Dendritic cell treated with granulocyte-macrophage colony-stimulating factor and Interleukin-4, amounts not matched to agents 40 ng/mL and 50 ng/mL, for 4 days (primary cell): ENCODE results near the gene AP1G2.
A peak's percentile ranks its signal among the peaks of the same experiment; 100 is the strongest.

Experiments used
- H3K27ac Mint-ChIP-seq: one replicate; pipeline ENCODE4 v1.8.0; 2022; ENCODE audit warnings: mild to moderate bottlenecking, mixed read lengths
- H3K27me3 Mint-ChIP-seq: one replicate; pipeline ENCODE4 v1.8.0; 2022; ENCODE audit warnings: mild to moderate bottlenecking, mixed read lengths
- H3K36me3 Mint-ChIP-seq: one replicate; pipeline ENCODE4 v1.8.0; 2022; ENCODE audit warnings: low read depth, mixed read lengths
- H3K4me1 Mint-ChIP-seq: one replicate; pipeline ENCODE4 v1.8.0; 2022; ENCODE audit warnings: low read depth, mixed read lengths
- H3K4me3 Mint-ChIP-seq: one replicate; pipeline ENCODE4 v1.8.0; 2022; ENCODE audit warnings: mild to moderate bottlenecking, moderate library complexity, mixed read lengths
- H3K9me3 Mint-ChIP-seq: one replicate; pipeline ENCODE4 v1.8.0; 2022; ENCODE audit warnings: mixed read lengths
- intact Hi-C: fragments of 100-400 bp; cut with micrococcal nuclease; formaldehyde crosslinking; loops from one replicate; pipeline ENCODE4 v1.15.0; 2022

Gene AP1G2

DNA sequence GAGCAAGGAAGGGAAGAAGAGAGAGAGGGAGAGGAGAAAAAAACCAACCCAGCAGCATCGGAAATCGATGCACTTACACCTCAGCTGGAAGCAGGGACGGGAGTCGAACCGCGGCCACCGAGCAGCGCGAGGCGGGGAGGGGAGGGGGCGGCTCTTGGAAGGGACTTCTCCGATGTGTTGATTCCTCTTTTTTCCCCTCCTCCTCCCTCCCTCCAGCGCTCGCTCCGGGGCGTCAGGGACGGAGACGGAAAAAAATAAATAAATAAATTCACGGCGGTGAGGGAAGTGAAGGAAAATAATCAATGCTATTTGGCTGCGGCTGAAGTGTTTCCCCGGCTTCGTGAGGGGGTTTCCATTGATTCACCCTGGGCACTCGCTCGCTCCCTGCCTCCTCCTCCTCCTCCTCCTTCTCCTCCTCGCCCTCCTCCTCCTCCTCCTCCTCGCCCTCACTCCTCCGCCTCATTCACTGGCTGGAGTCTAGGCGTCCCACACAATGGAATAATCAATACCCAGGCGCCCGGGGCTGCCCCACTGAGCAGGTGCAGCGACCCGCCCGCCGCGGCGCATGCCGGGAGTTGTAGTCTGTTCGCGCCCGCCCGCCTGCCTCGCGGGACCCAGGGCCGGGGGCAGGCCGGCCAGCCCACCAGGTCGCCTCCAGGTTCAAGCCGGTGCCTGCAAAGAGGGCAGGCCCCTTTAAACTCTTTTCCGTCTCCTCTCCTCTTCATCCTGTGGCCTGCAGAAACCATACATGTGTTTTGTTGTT is 16.1 kb downstream of the AP1G2 start, which contains the start of gene ZFHX2:
Gene ZFHX2 (minus strand): TSS at position 500 of the 763 bp plus-strand sequence. CDS start 16,440 bp downstream, outside the sequence.
- H3K9me3 Mint-ChIP-seq, result no peaks in the 10 kb centered on the region
- H3K27ac Mint-ChIP-seq, result no peak within 1 kb of the TSS
- H3K36me3 Mint-ChIP-seq, result peaks cover 8% of the 10 kb centered on the region
- no peak within 1 kb of the TSS for H3K4me3 Mint-ChIP-seq
- no peaks in the 10 kb centered on the region for H3K27me3 Mint-ChIP-seq
- intact Hi-C loops, result no loop called here
- H3K4me1 Mint-ChIP-seq, result peaks cover 17% of the 10 kb centered on the region

DNA sequence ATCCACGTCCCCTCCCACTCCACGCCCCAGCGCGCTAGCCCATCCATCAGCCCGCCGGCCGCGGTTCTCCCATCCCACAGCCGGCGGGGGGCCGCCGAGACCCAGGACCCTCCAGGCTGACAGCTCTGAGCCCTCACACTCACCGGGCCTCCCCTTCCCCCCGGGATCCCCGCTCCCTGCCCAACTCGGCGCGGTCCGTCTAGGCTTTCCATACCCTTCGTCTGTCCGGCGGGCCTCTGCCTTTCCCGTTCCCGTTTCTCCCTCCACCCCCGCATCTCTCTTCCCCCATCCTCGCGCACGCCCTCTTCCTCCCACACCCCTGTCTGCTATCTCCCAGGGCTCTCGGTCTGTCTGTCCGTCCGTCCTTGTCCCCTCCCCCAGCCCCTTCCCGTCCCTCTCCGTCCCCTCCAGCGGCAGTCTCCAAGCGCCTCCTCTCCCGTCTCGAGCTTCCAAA is 16.8 kb downstream of the AP1G2 start:
- peaks cover 13% of the 10 kb centered on the region for H3K4me1 Mint-ChIP-seq
- no peak overlapping the region for H3K4me3 Mint-ChIP-seq
- no peaks in the 10 kb centered on the region for H3K9me3 Mint-ChIP-seq
- H3K27me3 Mint-ChIP-seq, result no peaks in the 10 kb centered on the region
- intact Hi-C loops, result no loop called here
- no peak overlapping the region for H3K27ac Mint-ChIP-seq
- peaks cover 2% of the 10 kb centered on the region for H3K36me3 Mint-ChIP-seq

DNA sequence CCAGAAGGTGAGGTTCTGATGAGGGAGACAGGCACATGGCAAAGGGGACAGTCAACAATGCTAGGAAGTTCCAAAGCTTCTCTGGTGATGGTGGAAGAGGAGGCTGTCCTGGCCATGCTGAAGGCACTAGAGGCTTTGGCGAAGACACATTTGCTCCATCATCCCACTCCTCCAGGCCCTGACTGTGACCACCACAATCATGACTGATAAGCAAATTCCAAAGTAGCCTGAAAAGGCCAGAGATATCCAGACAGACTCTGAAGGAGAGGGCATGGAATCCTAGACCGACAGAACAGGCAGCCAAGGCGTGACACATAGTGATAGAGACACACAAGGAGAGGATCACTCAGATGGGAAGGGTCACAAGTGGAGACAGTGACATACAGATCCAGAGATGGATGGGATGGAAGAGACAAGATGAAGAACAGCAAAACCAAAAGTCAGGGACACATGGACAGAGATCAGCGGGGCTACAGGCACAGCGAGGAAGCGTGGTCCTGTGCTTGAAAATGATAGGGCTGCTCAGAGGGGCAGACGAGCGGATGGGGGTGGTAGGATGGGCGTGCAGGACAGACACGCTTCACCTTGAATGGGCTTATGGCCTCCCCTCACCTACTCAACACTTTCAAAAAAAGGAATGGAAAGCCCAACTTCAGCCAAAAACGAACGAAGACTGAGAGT is 17.3 kb downstream of the AP1G2 start:
- no peak overlapping the region for H3K4me3 Mint-ChIP-seq
- no peaks in the 10 kb centered on the region for H3K36me3 Mint-ChIP-seq
- intact Hi-C loops, result no loop called here
- H3K27ac Mint-ChIP-seq, result no peak overlapping the region
- H3K4me1 Mint-ChIP-seq, result peaks cover 15% of the 10 kb centered on the region
- no peaks in the 10 kb centered on the region for H3K9me3 Mint-ChIP-seq
- H3K27me3 Mint-ChIP-seq, result peaks cover 2% of the 10 kb centered on the region

DNA sequence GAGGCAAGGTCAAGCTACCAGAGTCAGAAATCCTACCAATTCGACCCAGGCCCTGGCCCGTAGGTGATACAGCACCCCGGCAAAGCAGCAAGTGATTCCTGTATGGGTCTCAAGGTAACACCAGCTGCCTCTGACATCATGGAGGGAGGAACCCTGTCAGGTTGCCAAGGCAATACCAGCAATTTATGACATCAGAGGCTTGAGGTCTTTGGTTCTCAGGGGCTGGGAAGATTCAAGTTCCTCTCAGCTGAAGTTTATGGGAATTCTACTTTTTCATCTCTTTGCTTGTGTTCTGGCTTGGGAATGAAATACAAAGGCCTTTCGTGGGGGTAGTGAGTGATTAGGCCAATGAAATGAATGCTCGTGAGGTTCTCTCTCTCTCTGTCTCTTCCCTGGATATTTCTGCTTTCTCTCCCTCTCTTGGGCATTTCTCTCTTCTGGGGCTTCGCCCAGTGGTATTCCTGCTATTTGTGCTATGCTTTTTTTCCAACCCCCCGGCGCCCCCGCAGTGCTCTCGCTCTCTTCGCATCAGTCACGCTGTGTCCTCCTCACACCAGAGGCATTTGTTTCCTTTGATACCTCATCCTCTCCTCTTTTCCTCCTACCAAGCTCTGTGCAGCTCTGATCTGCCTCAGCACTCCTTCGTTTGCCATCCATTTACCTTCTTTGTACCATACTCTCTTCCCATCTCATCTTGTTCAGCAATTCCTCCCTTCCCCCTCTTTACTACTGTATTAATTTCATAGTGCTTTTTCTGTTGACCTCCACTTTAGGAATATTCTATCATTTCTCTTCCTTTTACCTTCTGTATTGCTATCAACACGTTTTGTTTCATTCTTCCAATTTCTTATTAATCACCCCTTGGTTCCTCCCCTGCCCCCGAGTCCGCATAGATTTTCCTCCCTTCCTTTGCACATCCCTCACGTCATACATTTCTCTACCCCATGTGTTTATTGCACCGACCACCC is 19.0 kb downstream of the AP1G2 start:
- H3K4me1 Mint-ChIP-seq, result peaks cover 22% of the 10 kb centered on the region
- H3K27me3 Mint-ChIP-seq, result peaks cover 2% of the 10 kb centered on the region
- intact Hi-C loops, result no loop called here
- no peaks in the 10 kb centered on the region for H3K36me3 Mint-ChIP-seq
- no peaks in the 10 kb centered on the region for H3K9me3 Mint-ChIP-seq
- H3K27ac Mint-ChIP-seq, result no peak overlapping the region
- H3K4me3 Mint-ChIP-seq, result no peak overlapping the region

DNA sequence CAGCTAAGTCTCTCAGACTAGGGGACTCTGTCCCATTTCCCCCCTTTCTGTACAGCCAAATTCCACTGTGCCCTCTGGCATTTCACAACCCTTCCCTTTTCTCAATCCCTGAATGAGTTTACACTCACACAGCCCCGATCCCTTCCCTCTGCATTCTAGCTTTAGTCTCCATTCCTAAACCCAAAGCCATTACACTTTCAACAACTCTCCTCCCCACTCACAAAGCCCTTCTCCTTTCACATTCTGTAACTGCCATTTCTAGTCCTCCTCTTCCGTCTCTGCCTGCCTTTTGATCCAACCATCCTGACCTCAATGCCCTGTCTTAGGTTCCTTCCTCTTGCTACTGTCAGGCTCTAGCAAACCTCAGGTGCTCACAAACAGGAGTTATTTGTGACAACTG is 19.7 kb downstream of the AP1G2 start:
- H3K36me3 Mint-ChIP-seq, result no peaks in the 10 kb centered on the region
- peaks cover 2% of the 10 kb centered on the region for H3K27me3 Mint-ChIP-seq
- intact Hi-C loops, result no loop called here

DNA sequence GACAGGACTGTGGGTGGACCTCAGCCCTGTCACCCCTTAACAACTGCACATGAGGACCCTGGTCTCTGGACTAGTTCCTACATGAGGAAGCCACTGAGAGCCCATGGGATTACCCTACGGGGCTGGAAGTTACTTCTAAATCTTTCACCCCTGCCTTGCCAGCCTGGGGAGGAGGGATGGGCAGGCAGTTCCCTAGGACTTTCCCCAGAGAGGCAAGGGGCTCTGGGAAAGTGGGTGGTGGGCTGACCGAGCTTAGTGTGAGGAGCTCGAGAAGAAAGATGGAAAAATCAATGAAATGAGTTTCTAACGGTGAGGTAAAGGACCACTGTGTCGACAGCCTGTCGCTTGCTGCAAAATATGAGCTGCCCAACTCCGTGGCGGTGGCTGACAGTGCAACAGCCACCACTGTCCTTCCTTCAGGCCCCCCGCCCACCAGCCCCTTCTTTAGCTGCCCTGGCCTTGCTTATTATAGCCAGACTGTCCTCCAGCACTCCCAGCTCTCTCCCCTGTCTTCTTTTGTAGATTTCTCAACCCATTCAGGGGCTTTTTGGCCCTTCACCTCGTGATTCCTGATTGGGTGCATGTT is 21.0 kb downstream of the AP1G2 start:
- no peak overlapping the region for H3K4me3 Mint-ChIP-seq
- intact Hi-C loops, result no loop called here
- no peak overlapping the region for H3K27ac Mint-ChIP-seq
- peaks cover 15% of the 10 kb centered on the region for H3K4me1 Mint-ChIP-seq
- no peaks in the 10 kb centered on the region for H3K9me3 Mint-ChIP-seq
- H3K27me3 Mint-ChIP-seq, result peaks cover 2% of the 10 kb centered on the region
- no peaks in the 10 kb centered on the region for H3K36me3 Mint-ChIP-seq

More for the DNA sequence above, 19.7 kb downstream of the AP1G2 start:
- H3K4me1 Mint-ChIP-seq, result peaks cover 22% of the 10 kb centered on the region
- no peak overlapping the region for H3K27ac Mint-ChIP-seq
- H3K9me3 Mint-ChIP-seq, result no peaks in the 10 kb centered on the region
- H3K4me3 Mint-ChIP-seq, result no peak overlapping the region

DNA sequence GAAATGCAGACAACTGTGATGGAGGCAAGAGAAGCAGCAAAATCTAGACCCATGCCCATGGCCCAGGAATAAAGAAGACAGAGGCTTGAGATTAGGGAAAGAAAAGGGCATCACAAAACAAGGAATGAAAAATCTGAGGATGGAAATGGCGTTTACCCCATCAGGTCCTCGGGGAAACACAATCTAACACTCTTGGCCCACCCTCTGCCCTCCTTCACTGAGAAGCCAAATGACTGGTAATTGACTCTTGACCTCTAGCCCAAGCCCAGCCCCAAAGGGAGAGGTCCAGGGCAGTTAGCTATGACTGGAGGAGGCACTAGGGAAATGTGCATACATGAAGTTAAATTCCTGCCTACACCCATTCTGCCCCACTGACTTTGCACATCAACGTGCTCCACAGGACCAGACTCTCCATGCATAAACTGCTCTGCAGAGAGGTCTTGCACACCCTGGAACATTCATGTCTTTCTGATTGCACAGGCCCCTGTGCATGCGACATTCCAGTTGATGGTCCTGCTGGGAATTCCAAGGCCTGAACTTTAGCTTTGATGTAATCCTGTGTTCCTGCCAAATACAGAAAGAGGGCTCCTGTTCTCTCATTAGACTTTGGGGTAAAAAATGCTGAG is 21.7 kb downstream of the AP1G2 start:
- no peaks in the 10 kb centered on the region for H3K9me3 Mint-ChIP-seq
- H3K27ac Mint-ChIP-seq, result peak overlapping the region; percentile 15
- peaks cover 15% of the 10 kb centered on the region for H3K4me1 Mint-ChIP-seq
- H3K4me3 Mint-ChIP-seq, result no peak overlapping the region
- intact Hi-C loops, result no loop called here
- H3K27me3 Mint-ChIP-seq, result peaks cover 2% of the 10 kb centered on the region
- no peaks in the 10 kb centered on the region for H3K36me3 Mint-ChIP-seq

DNA sequence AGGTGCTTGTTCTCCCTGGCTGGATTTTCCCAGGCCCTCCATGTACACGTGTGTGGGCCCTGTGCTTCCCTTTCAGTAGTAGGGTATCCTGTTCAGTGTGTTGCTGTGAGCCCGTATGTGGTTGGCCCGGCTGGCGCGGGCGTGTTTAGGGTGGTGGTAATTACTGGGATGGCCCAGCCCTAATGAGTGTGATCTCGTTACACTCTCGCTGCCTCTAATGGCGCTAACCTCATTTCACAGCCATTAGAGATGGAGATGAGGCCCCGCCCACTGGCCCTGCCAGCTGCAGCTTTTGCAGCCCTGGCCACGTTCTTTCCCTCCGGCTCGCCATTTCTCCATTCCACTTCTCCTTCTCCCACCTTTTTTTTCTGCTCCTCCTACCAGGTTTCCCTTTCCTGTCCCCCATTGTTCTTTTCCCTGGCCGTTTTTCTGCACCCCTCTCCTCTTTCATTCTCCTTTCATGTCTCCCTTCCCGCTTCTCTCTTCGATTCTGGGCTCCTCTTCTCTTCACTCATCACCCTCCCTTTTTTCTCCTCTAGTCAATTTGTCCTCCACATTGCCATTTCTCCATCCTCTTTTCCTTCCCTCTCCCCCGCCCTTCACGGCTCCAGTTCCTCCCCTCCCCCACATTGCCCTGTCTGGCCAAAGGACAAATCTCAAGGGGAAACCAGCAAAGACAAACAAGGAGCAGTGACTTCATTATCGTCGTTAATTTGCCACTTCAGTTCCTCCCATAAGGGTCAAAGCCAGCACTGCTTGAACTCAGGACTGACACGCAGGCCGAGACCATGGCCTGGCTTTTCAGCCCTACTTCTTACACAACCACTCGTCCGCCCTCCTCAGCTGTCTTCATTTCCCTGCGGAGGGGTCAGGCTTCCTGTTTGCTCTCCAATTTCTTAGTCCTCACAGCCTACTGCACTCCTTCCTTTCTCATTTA is 22.8 kb downstream of the AP1G2 start:
- H3K27ac Mint-ChIP-seq, result peak overlapping the region; percentile 15
- intact Hi-C loops, result no loop called here

DNA sequence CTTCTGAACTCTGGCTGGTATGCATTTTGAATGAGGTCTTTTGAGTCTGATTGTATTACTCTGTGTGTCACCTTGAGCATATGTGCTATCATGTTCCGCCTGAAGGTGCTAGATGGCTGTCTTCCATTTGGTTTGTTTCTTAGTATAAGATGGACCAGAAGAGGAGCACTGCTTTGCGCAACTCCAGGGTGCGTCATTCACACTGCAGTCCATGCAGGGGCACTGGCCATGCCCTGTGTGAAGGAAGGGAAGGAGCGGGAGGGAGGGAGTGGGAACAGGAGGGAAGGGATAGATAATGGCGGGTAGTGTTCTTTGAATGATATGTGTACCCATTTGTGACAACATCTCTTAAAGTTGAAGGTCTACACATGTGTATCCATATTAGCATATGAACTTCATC is 24.2 kb downstream of the AP1G2 start:
- peaks cover 20% of the 10 kb centered on the region for H3K4me1 Mint-ChIP-seq
- H3K9me3 Mint-ChIP-seq, result no peaks in the 10 kb centered on the region
- no peaks in the 10 kb centered on the region for H3K36me3 Mint-ChIP-seq
- intact Hi-C loops, result no loop called here
- no peak overlapping the region for H3K27ac Mint-ChIP-seq
- H3K27me3 Mint-ChIP-seq, result peaks cover 4% of the 10 kb centered on the region
- H3K4me3 Mint-ChIP-seq, result no peak overlapping the region

More for the DNA sequence above, 22.8 kb downstream of the AP1G2 start:
- H3K9me3 Mint-ChIP-seq, result no peaks in the 10 kb centered on the region
- peaks cover 15% of the 10 kb centered on the region for H3K4me1 Mint-ChIP-seq
- H3K27me3 Mint-ChIP-seq, result peaks cover 2% of the 10 kb centered on the region
- H3K36me3 Mint-ChIP-seq, result no peaks in the 10 kb centered on the region
- no peak overlapping the region for H3K4me3 Mint-ChIP-seq

DNA sequence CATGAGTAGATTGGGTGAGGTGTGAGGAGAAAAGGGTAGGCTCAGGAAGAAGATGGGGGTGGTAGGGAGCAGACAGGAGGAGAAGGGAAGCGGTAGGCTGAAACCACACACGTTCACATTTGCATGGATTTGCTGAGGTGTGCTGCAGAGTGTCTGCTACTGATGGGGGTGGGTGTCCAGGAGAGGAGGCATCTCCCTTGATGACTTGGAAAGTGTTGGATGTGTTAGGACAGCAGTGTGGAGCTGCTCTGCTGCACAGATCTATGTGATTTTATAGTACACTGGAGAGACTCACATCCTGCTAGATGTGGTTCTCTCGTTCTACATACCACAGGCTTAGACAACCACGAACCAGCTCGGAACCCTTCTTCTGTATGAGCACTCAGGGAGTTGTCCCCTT is 25.3 kb downstream of the AP1G2 start:
- intact Hi-C loops, result no loop called here
- no peak overlapping the region for H3K4me3 Mint-ChIP-seq
- H3K9me3 Mint-ChIP-seq, result no peaks in the 10 kb centered on the region
- peaks cover 30% of the 10 kb centered on the region for H3K4me1 Mint-ChIP-seq
- no peak overlapping the region for H3K27ac Mint-ChIP-seq
- peaks cover 4% of the 10 kb centered on the region for H3K27me3 Mint-ChIP-seq
- H3K36me3 Mint-ChIP-seq, result no peaks in the 10 kb centered on the region

DNA sequence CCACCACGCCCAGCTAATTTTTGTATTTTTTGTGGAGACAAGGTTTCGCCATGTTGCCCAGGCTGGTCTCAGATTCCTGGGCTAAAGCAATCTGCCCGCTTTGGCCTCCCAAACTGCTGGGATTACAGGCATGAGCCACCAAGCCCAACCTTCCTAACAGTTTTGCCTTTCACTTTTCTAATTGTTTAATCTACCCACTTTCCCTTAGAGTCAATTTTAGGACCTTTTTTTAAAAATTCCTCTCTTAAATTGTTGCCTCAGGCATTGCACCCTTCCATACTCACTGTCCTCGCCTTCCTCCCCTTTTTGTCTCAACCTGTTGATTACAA is 27.5 kb downstream of the AP1G2 start:
- Mint-ChIP-seq H3K27ac (no peak overlapping the region), H3K36me3 (no peaks in the 10 kb centered on the region)

DNA sequence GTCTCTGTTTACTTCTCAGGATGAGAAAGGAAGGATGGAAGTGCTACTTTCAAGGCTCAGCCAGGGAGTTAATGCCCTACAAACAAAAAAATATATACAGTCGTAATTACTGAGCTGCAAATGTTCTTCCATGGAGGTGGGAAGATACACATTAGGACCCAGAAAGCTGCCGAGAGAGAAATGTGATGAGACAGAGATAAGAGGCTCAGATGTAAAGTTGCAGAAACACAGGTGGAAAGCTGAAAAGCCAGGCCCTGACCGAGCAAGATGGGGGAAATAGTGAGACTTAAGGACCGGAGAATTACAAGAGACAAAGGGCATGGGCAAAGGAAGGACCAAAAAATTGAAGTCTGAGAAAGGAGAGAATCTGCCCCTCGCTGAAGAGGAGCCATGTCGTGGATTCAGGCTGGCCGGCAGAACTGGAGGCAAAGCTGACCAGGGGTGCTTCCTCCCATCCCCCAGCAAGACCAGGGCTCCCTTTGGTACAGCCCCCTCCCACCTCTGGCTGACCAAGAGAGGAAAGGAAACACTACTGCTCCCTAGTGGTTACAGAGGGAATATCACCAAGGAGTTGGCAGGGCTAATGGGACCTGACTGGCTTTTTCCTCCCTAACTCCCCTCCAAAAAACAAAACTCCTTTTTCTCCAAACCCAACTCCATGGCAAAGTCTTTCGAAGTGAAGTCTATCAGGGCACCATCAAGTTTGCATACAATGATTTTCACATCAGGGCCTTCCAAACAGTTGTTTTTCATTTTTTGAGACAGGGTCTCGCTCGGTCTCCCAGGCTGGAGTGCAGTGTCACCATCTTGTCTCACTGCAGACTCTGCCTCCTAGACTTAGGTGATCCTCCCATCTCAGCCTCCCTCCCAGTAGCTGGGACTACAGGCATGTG is 28.1 kb downstream of the AP1G2 start:
- Mint-ChIP-seq H3K27ac (no peak overlapping the region), H3K27me3 (peaks cover 2% of the 10 kb centered on the region), H3K9me3 (no peaks in the 10 kb centered on the region), H3K36me3 (no peaks in the 10 kb centered on the region), H3K4me3 (no peak overlapping the region), H3K4me1 (peaks cover 19% of the 10 kb centered on the region)
- intact Hi-C loops, result loop anchor here (1.0 kb wide), 2 partner anchors 23 to 61 kb away; no protein-coding TSS in a partner anchor

More for the DNA sequence above, 27.5 kb downstream of the AP1G2 start:
- Mint-ChIP-seq H3K4me1 (peaks cover 25% of the 10 kb centered on the region), H3K27me3 (peaks cover 2% of the 10 kb centered on the region), H3K9me3 (no peaks in the 10 kb centered on the region), H3K4me3 (no peak overlapping the region)
- intact Hi-C loops, result no loop called here
